GM19455 (cell line): ENCODE results near the gene EBNA1BP2.
A peak's percentile ranks its signal among the peaks of the same experiment; 100 is the strongest.
"Not testable (repeated sequence)": the region's sequence is repeated elsewhere in the genome, so short reads cannot be mapped to it uniquely, and the experiment has no call there.

Source experiments
- ATAC-seq: cut with Tn5 transposase; IDR thresholded peaks from one replicate; pipeline ENCODE4 v1.9.1; 2021; ENCODE audit not compliant: unreplicated experiment

The EBNA1BP2 gene

DNA sequence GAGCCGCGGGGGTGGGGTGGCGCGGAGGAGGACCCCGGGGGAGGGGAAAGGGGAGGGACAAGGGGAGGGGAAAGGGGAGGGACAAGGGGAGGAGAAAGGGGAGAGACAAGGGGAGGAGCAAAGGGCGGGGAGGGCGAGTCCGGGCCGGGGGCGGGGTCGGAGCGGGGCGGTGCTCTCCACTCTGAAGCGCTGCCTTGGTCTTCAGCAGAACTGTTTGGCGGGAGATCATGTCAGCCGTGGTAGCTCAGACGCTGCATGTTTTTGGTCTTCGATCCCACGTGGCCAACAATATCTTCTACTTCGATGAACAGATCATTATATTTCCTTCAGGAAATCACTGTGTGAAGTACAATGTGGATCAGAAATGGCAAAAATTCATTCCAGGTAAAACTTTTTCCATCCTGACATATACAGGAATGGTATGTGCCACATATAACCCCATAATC, 460 bp upstream of the EBNA1BP2 start:
- ATAC-seq: peak; percentile 40

DNA sequence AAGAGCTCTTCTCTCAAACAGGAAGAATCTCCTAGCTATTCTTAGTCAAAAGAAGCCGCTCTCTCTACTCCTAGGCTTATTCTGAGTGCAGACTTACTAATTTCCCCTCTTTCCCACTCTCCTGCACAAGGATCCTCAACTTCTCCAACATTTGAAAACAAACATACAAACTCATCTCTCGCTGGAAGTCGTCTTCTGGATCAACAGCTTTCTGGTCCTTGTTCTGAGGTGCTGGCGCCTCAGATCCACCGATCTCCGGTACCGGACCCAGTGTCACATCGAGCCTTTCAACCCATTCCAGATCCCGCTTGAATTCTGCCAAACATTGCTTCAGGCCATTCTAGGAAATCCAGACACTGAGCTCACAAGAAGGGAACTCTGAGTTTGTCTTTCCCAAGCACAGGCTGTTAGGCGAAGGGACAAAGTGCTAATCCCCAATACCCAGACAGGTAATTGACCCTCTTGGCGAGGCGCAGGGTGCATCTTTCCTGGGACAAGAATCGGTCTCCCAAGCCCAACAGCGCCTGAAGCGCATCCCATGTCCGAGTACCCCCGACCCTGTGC, 696 bp downstream of the EBNA1BP2 start:
- ATAC-seq: no peak

DNA sequence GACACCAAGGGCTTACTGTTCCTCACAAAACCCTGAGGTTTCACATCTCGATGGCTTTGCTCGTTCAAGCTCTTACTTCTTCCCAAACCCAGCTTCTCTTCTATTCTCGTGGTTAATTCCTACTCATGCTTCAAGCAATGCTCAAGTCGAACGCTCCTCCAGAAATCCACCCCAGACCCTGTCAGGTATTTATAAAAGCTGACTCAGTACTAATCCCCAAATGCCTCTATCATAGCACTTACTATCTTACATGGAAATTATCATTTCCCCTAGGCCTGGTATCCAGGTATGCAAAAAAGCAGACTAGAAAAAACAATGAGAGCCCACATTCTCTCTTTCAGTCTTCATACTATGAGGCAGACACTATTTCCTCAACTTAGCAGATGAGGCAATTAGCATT, 6.3 kb downstream of the EBNA1BP2 start:
- no peak for ATAC-seq

GRCh38 chr1:43165162-43165561, 6.9 kb downstream of the EBNA1BP2 start:
- ATAC-seq: no peak

- ATAC-seq: no peak
Observed at GRCh38 chr1:43156026-43156425, 16.1 kb downstream of the EBNA1BP2 start.

- ATAC-seq: no peak
Observed at GRCh38 chr1:43153443-43153842, 18.6 kb downstream of the EBNA1BP2 start.

DNA sequence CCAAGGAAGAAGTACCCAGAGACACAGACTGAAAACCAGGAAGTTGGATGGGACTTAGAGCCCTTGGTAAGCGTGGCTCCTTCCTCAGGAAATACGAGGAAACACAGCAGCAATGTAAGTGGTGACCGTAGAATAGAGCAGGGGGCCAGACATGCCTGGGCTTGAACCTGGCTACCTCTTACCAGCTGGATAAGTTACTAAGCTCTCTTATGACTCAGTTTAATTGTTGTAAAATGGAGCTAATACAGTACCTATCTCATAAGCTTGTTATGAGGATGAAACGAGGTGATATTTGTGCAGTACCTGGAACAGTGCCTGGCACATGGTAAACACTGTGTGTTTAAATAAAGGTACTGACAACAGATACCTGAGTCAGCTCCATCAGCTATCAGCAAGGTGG, 19.2 kb downstream of the EBNA1BP2 start:
- no peak for ATAC-seq

DNA sequence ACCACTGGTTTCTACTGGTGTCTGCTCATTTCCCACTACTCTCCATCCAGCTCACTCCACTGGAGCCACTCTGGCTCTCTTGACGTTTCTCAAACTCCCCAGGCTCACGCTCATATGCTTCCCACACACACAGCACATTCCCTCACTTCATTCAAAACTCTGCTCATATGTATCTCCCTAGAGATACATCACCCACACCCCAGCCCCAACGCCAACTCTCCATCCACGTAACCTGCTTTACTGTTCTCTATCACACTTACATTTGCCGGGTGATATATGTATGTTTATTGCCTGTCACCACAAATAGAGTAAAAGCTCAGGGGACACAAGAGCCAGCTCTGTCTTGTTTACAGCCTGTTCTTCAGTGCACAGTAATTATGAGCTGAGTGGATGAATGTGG, 22.2 kb downstream of the EBNA1BP2 start:
- no peak for ATAC-seq

- no peak for ATAC-seq
Observed at GRCh38 chr1:43147625-43148327, 24.3 kb downstream of the EBNA1BP2 start.

- no peak for ATAC-seq
Observed at GRCh38 chr1:43144237-43144636, 27.9 kb downstream of the EBNA1BP2 start.

DNA sequence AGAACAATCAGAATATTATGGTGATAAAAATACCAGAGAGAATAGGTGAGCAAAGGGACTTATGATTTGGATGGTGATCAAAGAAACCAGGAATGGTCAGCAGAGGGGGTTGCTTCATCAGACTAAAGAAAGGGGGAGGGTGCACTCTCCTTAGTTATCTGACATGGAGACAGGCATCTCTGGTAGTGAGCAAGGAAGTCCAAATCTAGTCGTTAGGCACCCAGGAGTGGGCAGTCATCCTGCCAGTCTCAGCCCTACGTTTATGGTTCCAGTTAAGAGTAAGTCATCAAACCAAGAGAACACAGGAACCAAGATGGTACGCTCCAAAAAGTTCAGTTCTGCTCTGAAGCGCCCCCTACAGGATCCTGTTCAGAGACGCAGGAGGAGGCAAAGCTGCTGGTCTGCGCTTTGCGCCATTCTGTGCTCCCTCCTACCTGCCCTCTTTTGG, 28.6 kb downstream of the EBNA1BP2 start:
- ATAC-seq: no peak

- no peak for ATAC-seq
Observed at GRCh38 chr1:43140583-43140982, 31.5 kb downstream of the EBNA1BP2 start.

- ATAC-seq: no peak
Observed at GRCh38 chr1:43140010-43140409, 32.1 kb downstream of the EBNA1BP2 start.

DNA sequence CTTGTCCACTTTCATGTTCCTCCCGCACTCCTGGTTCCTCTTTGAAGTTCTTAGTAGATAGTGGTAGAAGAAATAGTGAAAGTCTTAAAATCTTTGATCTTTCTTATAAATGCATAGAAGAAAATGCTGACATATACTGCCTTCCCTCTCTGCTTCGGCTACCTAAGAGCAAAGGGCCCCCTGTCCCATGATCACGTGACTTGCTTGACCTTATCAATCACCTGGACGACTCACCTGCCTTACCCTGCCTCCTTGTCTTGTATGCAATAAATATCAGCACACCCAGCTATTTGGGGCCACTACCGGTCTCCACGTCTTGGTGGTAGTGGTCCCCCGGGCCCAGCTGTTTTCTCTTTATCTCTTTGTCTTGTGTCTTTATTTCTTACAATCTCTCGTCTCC, 32.8 kb downstream of the EBNA1BP2 start:
- ATAC-seq: not testable (repeated sequence)

DNA sequence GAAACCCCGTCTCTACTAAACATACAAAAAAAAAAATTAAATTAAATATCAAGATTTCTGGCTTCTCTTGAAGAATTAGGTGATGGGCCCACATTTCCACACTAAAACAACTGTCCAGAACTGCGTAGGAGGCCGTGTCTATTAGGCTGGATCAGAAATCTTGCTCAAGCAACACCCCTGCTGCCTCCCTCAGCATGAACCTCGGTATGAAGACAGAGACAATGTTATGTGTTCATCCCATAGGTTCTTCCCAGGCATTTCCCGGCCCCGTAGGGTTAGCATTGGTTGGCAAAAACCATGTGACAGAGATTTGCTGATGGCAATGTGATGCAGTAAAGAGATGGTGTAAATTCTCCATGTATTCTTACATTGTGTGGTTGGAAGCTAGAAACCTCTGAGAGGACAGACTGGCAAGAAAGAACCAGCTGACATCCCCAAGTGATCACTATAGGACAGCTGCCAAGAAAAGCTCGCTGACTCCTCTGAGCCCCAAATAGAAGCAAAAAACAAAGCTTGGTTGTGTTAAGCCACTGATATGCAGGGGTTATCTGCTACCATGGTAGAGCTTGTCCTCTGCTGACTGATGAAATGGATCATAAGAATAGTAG, 34.5 kb downstream of the EBNA1BP2 start:
- no peak for ATAC-seq

DNA sequence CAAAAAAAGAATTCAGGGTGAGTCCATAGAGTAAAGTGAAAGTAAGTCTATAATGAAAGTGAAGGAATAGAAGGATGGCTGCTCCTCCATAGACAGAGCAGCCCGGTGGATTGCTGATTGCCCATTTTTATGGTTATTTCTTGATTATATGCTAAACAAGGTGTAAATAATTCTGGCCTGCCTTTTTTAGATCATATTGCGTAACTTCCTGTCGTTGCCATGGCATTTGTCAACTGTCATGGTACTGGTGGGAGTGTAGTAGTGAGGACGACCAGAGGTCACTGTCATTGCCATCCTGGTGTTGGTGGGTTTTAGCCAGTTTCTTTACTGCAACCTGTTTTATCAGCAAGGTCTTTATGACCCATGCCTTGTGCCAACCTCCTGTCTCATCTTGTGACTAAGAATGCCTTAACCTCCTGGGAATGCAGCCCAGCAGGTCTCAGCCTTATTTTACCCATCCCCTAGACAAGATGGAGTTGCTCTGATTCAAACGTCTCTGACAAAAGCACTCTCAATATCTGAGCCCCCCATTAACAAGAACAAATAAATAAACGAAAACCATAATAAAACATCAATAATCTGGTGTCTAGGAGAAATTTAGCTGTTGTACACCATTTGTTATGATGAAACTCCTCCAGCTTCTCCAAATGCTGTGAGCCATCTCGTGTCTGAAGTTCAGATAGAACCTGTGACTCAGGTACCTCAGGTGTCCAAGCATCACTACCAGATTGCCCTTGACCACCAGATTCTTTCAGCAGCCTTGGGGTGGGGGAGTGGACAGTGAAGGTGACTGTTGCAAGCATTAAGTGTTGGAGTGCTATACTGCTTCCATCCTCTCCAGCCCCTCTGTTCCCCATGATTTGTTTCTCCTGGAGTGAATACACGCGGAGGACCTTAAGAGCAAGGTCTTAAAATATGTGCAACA, 36.0 kb downstream of the EBNA1BP2 start:
- ATAC-seq: no peak

DNA sequence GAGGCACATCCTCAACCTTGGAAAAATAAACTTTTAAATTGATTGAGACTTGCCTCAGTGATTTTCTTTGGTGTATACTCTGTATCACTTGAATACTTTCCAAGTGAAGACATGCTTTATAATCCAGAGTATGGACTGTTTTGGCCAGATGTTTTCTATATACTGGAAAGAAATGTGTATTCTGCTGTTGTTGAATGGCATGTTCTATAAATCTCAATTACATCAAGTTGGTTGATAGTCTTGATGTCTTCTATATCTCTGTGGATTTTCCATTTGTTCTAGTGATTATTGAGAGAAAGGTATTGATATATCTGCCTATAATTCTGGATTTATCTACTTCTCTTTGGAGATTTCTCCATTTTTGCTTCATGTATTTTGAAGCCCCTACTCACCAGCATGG, 37.5 kb downstream of the EBNA1BP2 start:
- ATAC-seq: no peak

- no peak for ATAC-seq
Observed at GRCh38 chr1:43134068-43134467, 38.0 kb downstream of the EBNA1BP2 start.

DNA sequence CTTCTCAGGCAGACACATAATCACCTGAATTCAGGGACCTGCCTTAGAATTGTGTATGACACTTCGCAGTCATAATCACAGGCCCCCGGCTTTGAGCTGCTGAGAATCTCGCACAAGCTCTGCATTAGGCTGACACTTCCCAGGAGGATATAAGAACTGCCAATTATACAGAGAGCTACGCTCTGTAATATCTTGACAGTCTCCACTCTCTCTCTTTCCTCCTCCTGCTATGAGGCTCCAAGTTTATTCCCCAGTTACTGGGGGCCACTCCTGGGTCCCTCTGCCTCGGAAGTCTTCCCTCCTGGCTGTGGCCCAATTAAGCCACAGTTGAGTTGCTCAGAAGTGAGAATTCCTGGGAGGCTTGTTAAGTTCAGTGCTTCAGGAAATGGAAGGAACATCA, 42.7 kb downstream of the EBNA1BP2 start:
- no peak for ATAC-seq

DNA sequence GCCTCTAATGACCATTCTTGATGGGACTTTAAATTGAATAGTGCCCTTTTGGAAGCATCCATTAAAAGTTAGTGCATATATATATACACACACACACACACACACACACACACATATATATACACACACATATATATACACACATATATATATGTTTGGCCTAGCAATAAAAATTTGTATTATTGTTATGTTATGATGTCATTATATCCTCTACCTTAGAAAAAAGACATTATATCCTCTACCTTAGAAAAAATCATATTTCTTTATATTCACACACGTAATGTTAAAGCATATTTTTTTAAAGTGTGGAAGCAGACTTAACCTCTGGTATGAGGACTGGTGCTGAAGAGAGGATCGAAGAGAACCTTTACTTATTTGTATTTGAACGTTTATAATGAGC, 43.3 kb downstream of the EBNA1BP2 start:
- no peak for ATAC-seq

- ATAC-seq: no peak
Observed at GRCh38 chr1:43123031-43123430, 49.1 kb downstream of the EBNA1BP2 start.
